GM12864 (cell line): Measurements from ENCODE around the gene PLCL2.

ENCODE experiments used
- DNase-seq: peaks from one replicate; pipeline ENCODE4 v3.0.0-alpha.2; 2011; ENCODE audit warnings: low read depth
- H3K4me3 ChIP-seq: 2 replicates; pipeline ENCODE4 v1.5.1; 2011; ENCODE audit warnings: mild to moderate bottlenecking, low read depth, low read length, control low read depth
- TF ChIP-seq, protein P1 (sequence below): IDR thresholded peaks from 2 replicates; pipeline ENCODE4 v1.5.1; 2011; ENCODE audit warnings: low read depth, mild to moderate bottlenecking, moderate library complexity, low read length, control low read depth, inconsistent platforms; ENCODE audit errors: missing control alignments

Gene PLCL2

DNA sequence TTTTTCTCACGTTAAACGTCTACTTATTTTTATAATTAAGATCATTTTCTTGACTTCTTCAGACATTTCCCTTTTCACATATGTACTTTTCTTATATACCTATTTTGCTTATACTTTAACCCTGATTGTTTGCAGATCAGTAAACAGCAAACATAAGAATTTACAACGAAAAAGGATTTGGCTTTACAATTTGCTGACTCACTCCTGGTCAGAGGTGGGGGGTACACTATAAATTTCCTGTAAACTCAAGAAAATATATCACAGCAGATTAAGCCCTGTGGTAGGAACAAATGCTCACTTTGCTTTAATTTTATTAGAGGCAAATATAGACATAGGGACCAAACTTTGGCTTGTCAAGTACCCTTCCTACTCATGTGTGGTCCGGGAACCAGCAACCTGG lies 185.0 kb downstream of the PLCL2 start:
- TF ChIP-seq, protein P1, sequence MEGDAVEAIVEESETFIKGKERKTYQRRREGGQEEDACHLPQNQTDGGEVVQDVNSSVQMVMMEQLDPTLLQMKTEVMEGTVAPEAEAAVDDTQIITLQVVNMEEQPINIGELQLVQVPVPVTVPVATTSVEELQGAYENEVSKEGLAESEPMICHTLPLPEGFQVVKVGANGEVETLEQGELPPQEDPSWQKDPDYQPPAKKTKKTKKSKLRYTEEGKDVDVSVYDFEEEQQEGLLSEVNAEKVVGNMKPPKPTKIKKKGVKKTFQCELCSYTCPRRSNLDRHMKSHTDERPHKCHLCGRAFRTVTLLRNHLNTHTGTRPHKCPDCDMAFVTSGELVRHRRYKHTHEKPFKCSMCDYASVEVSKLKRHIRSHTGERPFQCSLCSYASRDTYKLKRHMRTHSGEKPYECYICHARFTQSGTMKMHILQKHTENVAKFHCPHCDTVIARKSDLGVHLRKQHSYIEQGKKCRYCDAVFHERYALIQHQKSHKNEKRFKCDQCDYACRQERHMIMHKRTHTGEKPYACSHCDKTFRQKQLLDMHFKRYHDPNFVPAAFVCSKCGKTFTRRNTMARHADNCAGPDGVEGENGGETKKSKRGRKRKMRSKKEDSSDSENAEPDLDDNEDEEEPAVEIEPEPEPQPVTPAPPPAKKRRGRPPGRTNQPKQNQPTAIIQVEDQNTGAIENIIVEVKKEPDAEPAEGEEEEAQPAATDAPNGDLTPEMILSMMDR, result no peak
- DNase-seq, result no peak
- no peak overlapping the region for H3K4me3 ChIP-seq

DNA sequence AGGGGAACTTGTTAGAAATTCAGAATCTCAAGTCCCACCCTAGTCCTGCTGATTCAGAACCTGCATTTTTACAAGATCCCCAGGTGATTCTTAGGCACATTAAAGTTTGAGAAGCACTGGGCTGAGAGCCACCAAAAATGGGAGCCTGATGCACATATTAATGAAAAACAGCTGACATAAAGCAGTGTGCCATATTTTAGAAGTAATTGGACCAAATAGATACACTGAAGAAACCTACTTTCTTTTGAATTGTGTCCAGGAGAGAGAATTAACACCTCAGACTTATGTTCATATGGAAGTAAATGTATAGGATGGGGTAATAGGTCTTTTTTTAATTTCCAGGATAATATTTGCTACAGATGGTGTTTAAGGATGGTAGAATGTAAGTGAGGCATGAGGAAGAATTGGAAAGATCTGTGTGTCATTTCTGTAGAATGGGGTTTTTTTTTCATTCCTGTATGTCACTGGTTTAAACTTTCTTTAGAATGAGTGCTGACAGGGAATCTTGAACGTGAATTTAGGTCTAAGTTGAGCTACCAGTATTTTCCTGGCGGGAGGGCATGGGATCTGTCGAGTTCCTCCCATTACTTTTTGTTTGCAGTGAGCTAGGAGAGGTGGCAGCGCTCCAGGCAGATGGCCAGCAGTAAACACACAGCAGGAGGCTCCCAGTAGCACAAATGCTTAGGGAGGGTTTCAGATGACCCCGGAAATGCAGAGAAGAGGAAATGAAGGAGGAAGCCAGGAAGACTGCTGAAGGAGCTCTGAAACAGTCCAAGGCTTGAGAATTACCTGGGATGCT lies 185.6 kb downstream of the PLCL2 start:
- DNase-seq, result no peak
- H3K4me3 ChIP-seq, result no peak overlapping the region
- TF ChIP-seq, protein P1, result no peak

DNA sequence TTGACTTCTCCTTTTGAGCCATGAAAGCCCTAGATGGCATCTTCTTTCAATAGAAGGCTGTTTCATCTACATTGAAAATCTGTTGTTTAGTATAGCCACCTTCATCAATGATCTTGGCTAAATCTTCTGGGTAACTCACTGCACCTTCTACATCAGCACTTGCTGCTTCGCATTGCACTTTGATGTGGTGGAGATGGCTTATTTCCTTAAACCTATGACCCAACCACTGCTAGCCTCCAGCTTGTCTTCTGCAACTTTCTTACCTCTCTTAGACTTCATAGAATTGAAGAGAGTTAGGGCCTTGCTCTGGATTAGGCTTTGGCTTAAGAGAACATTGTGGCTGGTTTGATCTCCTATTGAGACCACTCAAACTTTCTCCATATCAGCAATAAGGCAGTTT lies 189.8 kb downstream of the PLCL2 start:
- H3K4me3 ChIP-seq, result no peak overlapping the region
- TF ChIP-seq, protein P1, result no peak
- no peak for DNase-seq

DNA sequence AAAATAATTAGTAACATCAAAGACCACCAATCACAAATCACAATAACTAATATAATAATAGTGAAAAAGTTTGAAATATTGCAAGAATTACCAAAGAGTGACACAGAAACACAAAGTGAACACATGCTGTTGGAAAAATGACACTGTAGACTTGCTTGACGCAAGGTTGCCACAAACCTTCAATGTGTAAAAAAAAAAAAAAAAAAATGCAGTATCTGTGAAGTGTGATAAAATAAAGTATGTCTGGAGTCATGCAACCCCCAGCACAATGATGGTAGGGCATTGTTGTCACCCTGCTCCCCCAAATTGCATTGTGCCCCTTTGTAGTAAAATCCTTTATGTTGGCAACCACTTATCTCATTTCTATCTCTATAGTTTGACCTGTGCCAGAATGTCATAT lies 190.6 kb downstream of the PLCL2 start:
- no peak for DNase-seq
- TF ChIP-seq, protein P1, result no peak
- H3K4me3 ChIP-seq, result no peak overlapping the region

DNA sequence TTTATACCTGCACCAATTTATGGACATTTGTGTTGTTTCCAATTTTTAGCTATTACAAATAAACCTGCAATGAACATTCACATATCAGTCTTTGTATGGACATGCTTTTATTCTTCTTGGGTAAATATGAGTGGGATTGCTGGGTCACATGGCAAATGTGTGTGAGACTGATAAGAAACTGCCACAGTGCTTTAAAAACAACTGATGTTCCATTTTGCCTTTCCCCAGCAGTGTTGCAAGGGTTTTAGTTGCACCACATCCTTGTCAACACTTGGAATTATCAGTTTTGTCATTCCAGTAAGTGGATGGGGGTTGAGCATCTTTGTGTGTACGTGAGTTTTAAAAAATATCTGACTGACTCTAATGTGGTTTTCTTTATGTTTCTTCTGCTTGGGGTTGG lies 191.2 kb downstream of the PLCL2 start:
- DNase-seq, result no peak
- TF ChIP-seq, protein P1, result no peak
- H3K4me3 ChIP-seq, result no peak overlapping the region

GRCh38 chr3:17076940-17077605 lies 192.3 kb downstream of the PLCL2 start:
- no peak overlapping the region for H3K4me3 ChIP-seq
- TF ChIP-seq, protein P1, result no peak
- no peak for DNase-seq
